GM19193 (cell line): ENCODE results near the gene TRIM22.

Source experiments
- POLR2A ChIP-seq: IDR thresholded peaks from 4 replicates; pipeline ENCODE4 v1.6.1; 2011; ENCODE audit not compliant: insufficient read depth, insufficient read length; ENCODE audit errors: extremely low read depth

The TRIM22 gene

GRCh38 chr11:5686426-5686825, 3.2 kb upstream of the TRIM22 start:
- TF ChIP-seq POLR2A = no peak

GRCh38 chr11:5688482-5688881, 1.1 kb upstream of the TRIM22 start:
- no peak for TF ChIP-seq POLR2A

- no peak for TF ChIP-seq POLR2A
These were observed 626 bp downstream of the TRIM22 start for GRCh38 chr11:5690216-5690615.

GRCh38 chr11:5690736-5691135, 1.1 kb downstream of the TRIM22 start:
- no peak for TF ChIP-seq POLR2A

GRCh38 chr11:5691964-5692361, 2.4 kb downstream of the TRIM22 start:
- TF ChIP-seq POLR2A = no peak

GRCh38 chr11:5694642-5695041, 5.1 kb downstream of the TRIM22 start:
- no peak for TF ChIP-seq POLR2A

GRCh38 chr11:5695580-5695979, 6.0 kb downstream of the TRIM22 start:
- no peak for TF ChIP-seq POLR2A

GRCh38 chr11:5696210-5696609, 6.6 kb downstream of the TRIM22 start:
- TF ChIP-seq POLR2A = no peak

GRCh38 chr11:5698281-5698680, 8.7 kb downstream of the TRIM22 start:
- TF ChIP-seq POLR2A = no peak

GRCh38 chr11:5700421-5701054, 10.9 kb downstream of the TRIM22 start:
- no peak for TF ChIP-seq POLR2A

- TF ChIP-seq POLR2A = no peak
These were observed 11.5 kb downstream of the TRIM22 start for GRCh38 chr11:5701055-5701577.

- no peak for TF ChIP-seq POLR2A
These were observed 14.3 kb downstream of the TRIM22 start for GRCh38 chr11:5703741-5704536.

GRCh38 chr11:5705688-5706087, 16.1 kb downstream of the TRIM22 start:
- TF ChIP-seq POLR2A = no peak

GRCh38 chr11:5712507-5712906, 22.9 kb downstream of the TRIM22 start:
- no peak for TF ChIP-seq POLR2A

GRCh38 chr11:5713695-5714094, 24.1 kb downstream of the TRIM22 start:
- no peak for TF ChIP-seq POLR2A
